ENCODE data around the gene DNAJC8.

DNAJC8 gene

GRCh38 chr1:28176492-28177470 is 56.0 kb downstream of the DNAJC8 start, which contains the start of gene PTAFR:
TSS of gene PTAFR (minus strand) at chr1:28176690. CDS start at chr1:28151021, 25,669 bp downstream.
- intact Hi-C loops (cut with DNase I): no loop called here

GRCh38 chr1:28175955-28176485 is 56.8 kb downstream of the DNAJC8 start:
- DNase-seq: peak in 2 of 10 donors; percentile 30 to 47
- intact Hi-C loops (cut with DNase I): no loop called here

More at GRCh38 chr1:28176492-28177470, 56.0 kb downstream of the DNAJC8 start, which contains the start of gene PTAFR:
- peak in 2 of 10 donors; percentile 51 to 80 for DNase-seq

GRCh38 chr1:28173980-28174297 is 58.9 kb downstream of the DNAJC8 start:
- intact Hi-C loops (cut with DNase I): no loop called here
- DNase-seq: peak in 1 of 10 donors; percentile 46

- peak in 8 of 10 donors; percentile 30 to 93 (median 47) for DNase-seq
- intact Hi-C loops (cut with DNase I): no loop called here
Measured at GRCh38 chr1:28173151-28173979, 59.5 kb downstream of the DNAJC8 start.

- intact Hi-C loops (cut with DNase I): no loop called here
- DNase-seq: peak in 2 of 10 donors; percentile 56 to 79
Measured at GRCh38 chr1:28172713-28173150, 60.1 kb downstream of the DNAJC8 start.

GRCh38 chr1:28171246-28171645 is 61.6 kb downstream of the DNAJC8 start:
- DNase-seq: peak in 2 of 10 donors; percentile 10 to 11
- intact Hi-C loops (cut with DNase I): no loop called here

GRCh38 chr1:28170001-28170596 is 62.7 kb downstream of the DNAJC8 start:
- DNase-seq: peak in 1 of 10 donors; percentile 14
- intact Hi-C loops (cut with DNase I): no loop called here

GRCh38 chr1:28163496-28164161 is 69.2 kb downstream of the DNAJC8 start:
- DNase-seq: peak; percentile 56 to 96 (median 74)
- intact Hi-C loops (cut with DNase I): no loop called here

- DNase-seq: no peak
- intact Hi-C loops (cut with DNase I): no loop called here
Measured at GRCh38 chr1:28162151-28162550, 70.7 kb downstream of the DNAJC8 start.

- intact Hi-C loops (cut with DNase I): no loop called here
- DNase-seq: no peak
Measured at GRCh38 chr1:28161751-28162150, 71.1 kb downstream of the DNAJC8 start.

GRCh38 chr1:28160782-28161266 is 72.0 kb downstream of the DNAJC8 start:
- peak in 1 of 10 donors; percentile 44 for DNase-seq
- intact Hi-C loops (cut with DNase I): no loop called here

GRCh38 chr1:28159680-28160079 is 73.1 kb downstream of the DNAJC8 start:
- intact Hi-C loops (cut with DNase I): no loop called here
- no peak for DNase-seq

- DNase-seq: no peak
Measured at GRCh38 chr1:28159243-28159642, 73.6 kb downstream of the DNAJC8 start.

GRCh38 chr1:28157894-28158293 is 74.9 kb downstream of the DNAJC8 start:
- DNase-seq: no peak
- intact Hi-C loops (cut with DNase I): no loop called here

More at GRCh38 chr1:28159243-28159642, 73.6 kb downstream of the DNAJC8 start:
- intact Hi-C loops (cut with DNase I): no loop called here

- intact Hi-C loops (cut with DNase I): no loop called here
Measured at GRCh38 chr1:28156821-28157220, 76.0 kb downstream of the DNAJC8 start.

GRCh38 chr1:28155628-28156027 is 77.2 kb downstream of the DNAJC8 start:
- peak in 1 of 10 donors; percentile 7 for DNase-seq
- intact Hi-C loops (cut with DNase I): no loop called here

More at GRCh38 chr1:28156821-28157220, 76.0 kb downstream of the DNAJC8 start:
- DNase-seq: no peak

GRCh38 chr1:28154078-28154594 is 78.7 kb downstream of the DNAJC8 start:
- intact Hi-C loops (cut with DNase I): no loop called here
- no peak for DNase-seq
